ENCODE results near the gene AP1B1.

AP1B1 gene

DNA sequence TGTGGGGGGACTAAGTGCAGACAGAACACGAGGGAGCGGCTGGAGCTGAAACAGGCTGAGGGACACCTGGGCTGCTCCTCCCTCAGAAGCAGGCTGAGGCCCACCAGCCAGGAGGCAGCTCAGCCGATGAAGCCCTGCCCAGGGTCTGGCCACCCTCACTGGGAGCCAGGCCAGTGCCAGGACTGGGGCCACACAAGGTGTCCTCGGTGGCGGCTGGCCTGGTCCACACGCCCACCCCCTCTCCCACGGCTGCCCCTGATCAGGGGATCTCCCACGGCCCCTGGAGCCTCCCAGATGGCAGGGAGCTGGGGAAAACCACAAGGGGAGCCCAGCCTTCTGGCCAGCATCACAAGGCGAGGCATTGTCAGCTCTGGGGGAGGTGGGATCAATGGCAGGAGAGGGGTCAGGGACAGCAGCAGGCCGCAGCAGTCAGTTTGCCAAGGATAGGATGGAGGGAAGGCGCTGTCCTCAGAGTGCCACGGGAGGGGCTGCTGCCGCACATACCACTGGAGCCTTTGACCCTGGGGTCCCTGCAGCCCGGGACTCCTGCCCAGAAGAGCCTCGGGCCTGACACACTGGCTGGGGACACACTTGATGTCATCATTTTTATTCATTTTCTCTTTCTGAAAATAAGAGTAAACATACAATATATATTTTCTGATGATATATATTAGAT, 61.1 kb downstream of the AP1B1 start:
- Histone ChIP-seq H3K9ac (ENCODE audit: insufficient read length) (no peak overlapping the region), H3K9me3 (ENCODE audit: low read depth, low read length) (no peaks in the 10 kb centered on the region), H3K36me3 (ENCODE audit: insufficient read depth, low read length) (no peaks in the 10 kb centered on the region; the same call in 1 of the 2 replicates), H3K27ac (no peak overlapping the region), H3K4me3 (no peak overlapping the region)
- TF ChIP-seq POLR2AphosphoS5 (IDR thresholded peaks at IDR 0.05; ENCODE audit: borderline replicate concordance, low read depth, low read length) (no peak), FOXP2 (optimal IDR thresholded peaks at IDR 0.05; ENCODE audit: control extremely low read depth, extremely low read length, insufficient read depth) (no peak)
- DNase-seq (ENCODE audit: low read depth, low spot score), result no peak

DNA sequence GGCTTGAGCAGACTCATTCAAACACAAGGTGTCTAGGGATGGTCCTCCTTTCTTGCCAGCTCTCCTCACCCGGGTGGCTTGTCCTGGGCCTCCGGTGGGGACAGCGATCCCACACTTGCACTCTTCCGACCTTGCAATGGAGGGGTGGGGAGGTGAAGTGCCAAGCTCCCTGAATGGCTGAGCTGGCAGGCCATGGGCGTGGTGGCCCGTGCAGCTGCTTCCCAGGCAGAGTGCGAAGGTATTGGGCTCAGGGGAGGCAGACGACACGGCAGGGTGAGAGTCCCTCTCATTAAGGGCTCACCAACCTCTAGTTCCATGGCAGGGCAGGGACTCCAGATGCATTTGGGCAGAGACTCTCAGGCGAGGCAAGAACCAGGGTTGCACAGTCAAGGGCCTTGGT, 61.9 kb downstream of the AP1B1 start:
- Histone ChIP-seq H3K9ac (ENCODE audit: insufficient read length) (no peak overlapping the region), H3K4me3 (no peak overlapping the region), H3K36me3 (ENCODE audit: insufficient read depth, low read length) (no peaks in the 10 kb centered on the region; the same call in 1 of the 2 replicates), H3K9me3 (ENCODE audit: low read depth, low read length) (no peaks in the 10 kb centered on the region), H3K27ac (no peak overlapping the region)
- DNase-seq (ENCODE audit: low read depth, low spot score), result no peak
- no peak for TF ChIP-seq EZH2 (IDR thresholded peaks at IDR 0.05)
- TF ChIP-seq POLR2AphosphoS5 (IDR thresholded peaks at IDR 0.05; ENCODE audit: borderline replicate concordance, low read depth, low read length), result no peak
- no peak for TF ChIP-seq FOXP2 (optimal IDR thresholded peaks at IDR 0.05; ENCODE audit: control extremely low read depth, extremely low read length, insufficient read depth)

GRCh38 chr22:29325785-29326315, 62.5 kb downstream of the AP1B1 start:
- Histone ChIP-seq H3K9me3 (ENCODE audit: low read depth, low read length) (no peaks in the 10 kb centered on the region), H3K36me3 (ENCODE audit: insufficient read depth, low read length) (no peaks in the 10 kb centered on the region; the same call in 1 of the 2 replicates), H3K4me3 (no peak overlapping the region), H3K27ac (no peak overlapping the region), H3K9ac (ENCODE audit: insufficient read length) (no peak overlapping the region)
- no peak for DNase-seq (ENCODE audit: low read depth, low spot score)
- TF ChIP-seq FOXP2 (optimal IDR thresholded peaks at IDR 0.05; ENCODE audit: control extremely low read depth, extremely low read length, insufficient read depth) (no peak), EZH2 (IDR thresholded peaks at IDR 0.05) (no peak), POLR2AphosphoS5 (IDR thresholded peaks at IDR 0.05; ENCODE audit: borderline replicate concordance, low read depth, low read length) (no peak)

DNA sequence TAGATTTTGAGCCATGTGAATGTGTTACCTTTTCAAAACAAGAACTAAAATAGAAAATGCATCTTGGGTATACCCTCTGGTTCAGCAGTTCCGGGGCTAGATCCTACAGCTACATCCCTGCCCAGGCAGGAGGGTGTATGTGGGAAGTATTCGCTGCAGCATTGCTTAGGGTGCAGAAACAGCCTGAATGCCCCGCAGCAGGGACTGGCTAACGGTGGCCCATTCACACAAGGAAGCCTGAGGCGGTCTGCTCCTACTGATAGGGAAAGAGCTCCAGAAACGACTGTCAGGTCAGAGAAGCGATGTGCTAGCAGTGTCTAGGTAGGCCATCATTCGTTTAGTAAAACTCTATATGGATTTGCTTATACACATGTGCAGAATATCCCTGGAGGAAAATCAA, 63.0 kb downstream of the AP1B1 start:
- no peaks in the 10 kb centered on the region; the same call in 1 of the 2 replicates for H3K36me3 ChIP-seq (ENCODE audit: insufficient read depth, low read length)
- no peak overlapping the region for H3K4me3 ChIP-seq
- DNase-seq (ENCODE audit: low read depth, low spot score), result no peak
- H3K9ac ChIP-seq (ENCODE audit: insufficient read length), result no peak overlapping the region
- no peaks in the 10 kb centered on the region for H3K9me3 ChIP-seq (ENCODE audit: low read depth, low read length)
- TF ChIP-seq POLR2AphosphoS5 (IDR thresholded peaks at IDR 0.05; ENCODE audit: borderline replicate concordance, low read depth, low read length) (no peak), FOXP2 (optimal IDR thresholded peaks at IDR 0.05; ENCODE audit: control extremely low read depth, extremely low read length, insufficient read depth) (no peak), EZH2 (IDR thresholded peaks at IDR 0.05) (no peak)
- H3K27ac ChIP-seq, result no peak overlapping the region

DNA sequence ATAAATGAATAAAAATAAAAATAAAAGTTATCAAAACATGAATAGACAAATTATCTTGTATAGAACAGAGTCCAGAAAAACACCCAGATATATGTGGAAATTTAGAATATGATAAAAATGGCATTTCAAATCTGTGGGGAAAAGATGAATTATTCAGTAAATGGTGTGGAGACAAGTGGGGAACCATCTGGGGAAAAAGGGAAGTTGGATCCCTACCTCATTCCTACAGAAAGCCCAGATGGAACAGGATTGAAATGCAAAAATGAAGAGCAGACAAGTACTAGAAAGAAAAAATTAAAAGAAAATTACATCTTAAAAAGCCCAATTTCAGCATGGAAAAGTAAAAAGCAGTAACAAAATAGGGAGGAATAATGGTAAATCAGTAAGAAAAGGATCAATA, 64.7 kb downstream of the AP1B1 start:
- H3K36me3 ChIP-seq (ENCODE audit: insufficient read depth, low read length), result no peaks in the 10 kb centered on the region; the same call in 1 of the 2 replicates
- no peak for DNase-seq (ENCODE audit: low read depth, low spot score)
- H3K4me3 ChIP-seq, result no peak overlapping the region
- no peak for TF ChIP-seq POLR2AphosphoS5 (IDR thresholded peaks at IDR 0.05; ENCODE audit: borderline replicate concordance, low read depth, low read length)
- no peaks in the 10 kb centered on the region for H3K9me3 ChIP-seq (ENCODE audit: low read depth, low read length)
- H3K27ac ChIP-seq, result no peak overlapping the region
- H3K9ac ChIP-seq (ENCODE audit: insufficient read length), result no peak overlapping the region

DNA sequence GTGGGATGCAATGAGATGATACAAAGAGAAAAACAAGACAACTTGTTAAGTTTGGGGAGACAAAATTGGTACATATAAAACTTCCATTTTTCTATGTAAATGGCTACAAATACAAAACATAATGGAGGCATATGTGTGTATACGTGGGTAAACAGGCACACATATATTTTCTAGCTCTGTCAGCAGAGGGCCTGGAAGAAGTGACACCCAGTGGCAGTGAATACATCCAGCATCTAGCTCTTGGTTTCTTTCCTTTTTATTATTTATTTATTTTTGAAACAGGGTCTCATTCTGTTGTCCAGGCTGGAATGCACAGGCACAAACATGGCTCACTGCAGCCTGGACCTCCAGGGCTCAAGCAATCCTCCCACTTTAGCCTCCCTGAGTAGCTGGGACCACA, 67.8 kb downstream of the AP1B1 start:
- Histone ChIP-seq H3K4me3 (no peak overlapping the region), H3K27ac (no peak overlapping the region), H3K9ac (ENCODE audit: insufficient read length) (no peak overlapping the region), H3K9me3 (ENCODE audit: low read depth, low read length) (no peaks in the 10 kb centered on the region), H3K36me3 (ENCODE audit: insufficient read depth, low read length) (no peaks in the 10 kb centered on the region)
- DNase-seq (ENCODE audit: low read depth, low spot score), result no peak
- TF ChIP-seq EZH2 (IDR thresholded peaks at IDR 0.05), result no peak
- no peak for TF ChIP-seq POLR2AphosphoS5 (IDR thresholded peaks at IDR 0.05; ENCODE audit: borderline replicate concordance, low read depth, low read length)
- TF ChIP-seq FOXP2 (optimal IDR thresholded peaks at IDR 0.05; ENCODE audit: control extremely low read depth, extremely low read length, insufficient read depth), result no peak

DNA sequence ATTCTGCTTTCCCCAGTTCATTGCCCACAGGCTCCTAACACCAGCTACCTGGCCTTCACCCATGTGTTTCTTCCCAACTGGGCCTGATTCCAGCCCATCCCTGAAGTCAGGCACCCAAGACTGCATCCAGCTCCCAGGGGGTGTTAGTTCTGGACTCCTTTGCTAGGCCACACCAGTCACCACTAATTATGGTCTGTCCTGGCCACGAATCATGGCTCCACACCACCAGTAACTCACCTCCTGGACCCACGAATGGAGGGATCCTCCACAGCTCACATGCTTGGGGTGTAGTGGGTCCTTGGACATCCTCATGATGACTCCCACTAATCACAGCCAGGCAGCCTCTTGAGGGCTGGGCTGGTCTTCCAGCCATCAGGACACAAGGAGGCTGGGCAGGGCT, 69.3 kb downstream of the AP1B1 start:
- Histone ChIP-seq H3K9ac (ENCODE audit: insufficient read length) (no peak overlapping the region), H3K9me3 (ENCODE audit: low read depth, low read length) (no peaks in the 10 kb centered on the region), H3K36me3 (ENCODE audit: insufficient read depth, low read length) (no peaks in the 10 kb centered on the region), H3K27ac (no peak overlapping the region), H3K4me3 (no peak overlapping the region)
- no peak for TF ChIP-seq FOXP2 (optimal IDR thresholded peaks at IDR 0.05; ENCODE audit: control extremely low read depth, extremely low read length, insufficient read depth)
- TF ChIP-seq POLR2AphosphoS5 (IDR thresholded peaks at IDR 0.05; ENCODE audit: borderline replicate concordance, low read depth, low read length), result no peak
- DNase-seq (ENCODE audit: low read depth, low spot score), result no peak

- Histone ChIP-seq H3K9me3 (ENCODE audit: low read depth, low read length) (no peaks in the 10 kb centered on the region), H3K36me3 (ENCODE audit: insufficient read depth, low read length) (no peaks in the 10 kb centered on the region), H3K27ac (no peak overlapping the region), H3K9ac (ENCODE audit: insufficient read length) (no peak overlapping the region), H3K4me3 (no peak overlapping the region)
- no peak for DNase-seq (ENCODE audit: low read depth, low spot score)
- no peak for TF ChIP-seq FOXP2 (optimal IDR thresholded peaks at IDR 0.05; ENCODE audit: control extremely low read depth, extremely low read length, insufficient read depth)
- TF ChIP-seq POLR2AphosphoS5 (IDR thresholded peaks at IDR 0.05; ENCODE audit: borderline replicate concordance, low read depth, low read length), result no peak
- no peak for TF ChIP-seq EZH2 (IDR thresholded peaks at IDR 0.05)
These were observed 70.4 kb downstream of the AP1B1 start for GRCh38 chr22:29317827-29318454.
